Measurements from ENCODE around the gene IGSF10.

The IGSF10 gene

GRCh38 chr3:151419806-151420205, 41.1 kb downstream of the IGSF10 start:
- no peak for TF ChIP-seq CTCF (IDR thresholded peaks at IDR 0.05; ENCODE audit: low read depth, low read length)
- no peak overlapping the region for H3K4me3 ChIP-seq (ENCODE audit: low read depth, low read length)

- H3K4me3 ChIP-seq (ENCODE audit: low read depth, low read length): no peak overlapping the region
- no peak for TF ChIP-seq CTCF (IDR thresholded peaks at IDR 0.05; ENCODE audit: low read depth, low read length)
Observed at GRCh38 chr3:151415289-151415688, 45.6 kb downstream of the IGSF10 start.

DNA sequence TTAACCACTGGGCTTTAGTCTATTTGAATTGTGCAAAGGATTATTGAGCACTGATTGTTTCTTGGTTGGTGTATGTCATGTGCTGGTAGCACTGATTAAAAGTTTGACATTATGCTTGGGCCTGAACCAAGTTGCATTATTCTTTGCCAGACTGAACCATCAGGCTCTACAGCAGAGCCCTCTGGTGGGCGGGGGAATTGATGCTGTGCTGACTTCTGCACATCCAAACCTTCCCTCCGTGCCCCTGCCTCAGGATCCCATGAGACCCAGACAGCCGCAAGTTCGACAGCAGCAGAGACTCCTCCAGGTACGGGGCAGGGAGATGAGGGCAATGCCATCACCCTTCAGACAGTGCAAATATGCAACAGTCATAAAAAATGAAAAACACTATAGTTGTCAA, 47.9 kb downstream of the IGSF10 start:
- H3K4me3 ChIP-seq (ENCODE audit: low read depth, low read length): no peak overlapping the region
- no peak for TF ChIP-seq CTCF (IDR thresholded peaks at IDR 0.05; ENCODE audit: low read depth, low read length)
